CD4-positive, alpha-beta T cell treated with Interleukin-15 for 4 hours (primary cell): ENCODE data around the gene CHMP4A.
"Not testable (repeated sequence)": the region's sequence is repeated elsewhere in the genome, so short reads cannot be mapped to it uniquely, and the experiment has no call there.

Experiments
- DNase-seq: peaks from one replicate; pipeline ENCODE4 v3.0.0-alpha.2; 2020; ENCODE audit warnings: low spot score

The CHMP4A gene

GRCh38 chr14:24224618-24225071 is 11.4 kb upstream of the CHMP4A start:
- DNase-seq = no peak

GRCh38 chr14:24222987-24223386 is 9.7 kb upstream of the CHMP4A start:
- not testable (repeated sequence) for DNase-seq

DNA sequence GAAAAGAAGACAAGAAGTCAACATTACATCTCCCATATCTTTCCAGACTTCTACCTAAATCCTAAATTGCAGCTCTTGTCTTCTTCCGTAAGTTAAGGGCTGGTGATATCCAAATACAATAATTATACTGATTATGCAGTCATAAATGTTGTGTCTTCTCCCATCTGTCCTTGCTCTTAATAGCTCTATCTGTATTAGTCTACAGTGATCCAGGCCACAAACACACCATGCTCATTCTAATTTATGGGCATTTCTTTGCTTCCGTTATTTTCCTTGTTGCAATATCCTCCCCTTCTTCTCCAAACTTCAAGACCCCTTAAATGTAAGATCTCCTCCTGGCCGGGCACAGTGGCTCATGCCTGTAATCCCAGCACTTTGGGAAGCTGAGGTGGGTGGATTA is 6.2 kb upstream of the CHMP4A start:
- no peak for DNase-seq

GRCh38 chr14:24219080-24219479 is 5.8 kb upstream of the CHMP4A start:
- no peak for DNase-seq

DNA sequence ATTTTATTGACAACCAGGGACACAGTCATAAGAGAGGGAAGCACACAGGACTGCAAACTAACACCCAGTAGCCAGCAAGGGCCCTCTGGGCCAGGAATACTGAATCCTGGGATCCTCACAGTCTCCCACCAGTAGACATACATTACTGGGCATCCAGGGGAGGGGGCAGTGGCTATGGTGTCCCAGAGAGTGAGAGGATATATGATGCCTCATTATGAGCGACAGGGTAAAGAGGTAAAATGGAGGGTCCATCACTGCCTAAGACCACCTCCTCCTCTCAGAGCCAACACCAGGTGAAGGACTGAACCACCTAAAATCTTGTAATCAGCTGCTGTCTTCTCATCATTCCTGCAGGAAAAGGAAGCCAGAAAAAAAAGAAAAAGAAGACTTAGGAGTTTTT is 3.6 kb upstream of the CHMP4A start:
- DNase-seq = not testable (repeated sequence)

DNA sequence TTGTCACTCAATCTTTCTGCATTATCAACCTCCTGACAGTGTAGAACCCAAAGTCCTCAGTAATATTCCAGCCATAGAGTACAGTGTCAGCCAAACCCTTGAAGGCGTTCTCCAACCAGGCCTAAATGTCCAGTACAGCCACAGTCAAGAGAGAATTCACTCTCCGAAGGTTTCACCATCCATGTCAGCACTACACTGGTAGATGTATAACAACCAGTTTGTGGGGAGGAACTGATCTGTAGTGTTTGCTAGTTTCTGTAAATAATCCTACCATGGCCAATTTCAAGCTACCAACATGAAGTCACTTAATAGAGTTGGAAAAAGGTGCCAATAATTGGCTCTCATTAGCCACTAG is 3.0 kb upstream of the CHMP4A start:
- no peak for DNase-seq

GRCh38 chr14:24215495-24216344 is 2.4 kb upstream of the CHMP4A start, which contains the start of gene MDP1:
Gene MDP1 (minus strand): TSS chr14:24216066. CDS start chr14:24215955, 111 bp downstream.
- peak; percentile 90 for DNase-seq

DNA sequence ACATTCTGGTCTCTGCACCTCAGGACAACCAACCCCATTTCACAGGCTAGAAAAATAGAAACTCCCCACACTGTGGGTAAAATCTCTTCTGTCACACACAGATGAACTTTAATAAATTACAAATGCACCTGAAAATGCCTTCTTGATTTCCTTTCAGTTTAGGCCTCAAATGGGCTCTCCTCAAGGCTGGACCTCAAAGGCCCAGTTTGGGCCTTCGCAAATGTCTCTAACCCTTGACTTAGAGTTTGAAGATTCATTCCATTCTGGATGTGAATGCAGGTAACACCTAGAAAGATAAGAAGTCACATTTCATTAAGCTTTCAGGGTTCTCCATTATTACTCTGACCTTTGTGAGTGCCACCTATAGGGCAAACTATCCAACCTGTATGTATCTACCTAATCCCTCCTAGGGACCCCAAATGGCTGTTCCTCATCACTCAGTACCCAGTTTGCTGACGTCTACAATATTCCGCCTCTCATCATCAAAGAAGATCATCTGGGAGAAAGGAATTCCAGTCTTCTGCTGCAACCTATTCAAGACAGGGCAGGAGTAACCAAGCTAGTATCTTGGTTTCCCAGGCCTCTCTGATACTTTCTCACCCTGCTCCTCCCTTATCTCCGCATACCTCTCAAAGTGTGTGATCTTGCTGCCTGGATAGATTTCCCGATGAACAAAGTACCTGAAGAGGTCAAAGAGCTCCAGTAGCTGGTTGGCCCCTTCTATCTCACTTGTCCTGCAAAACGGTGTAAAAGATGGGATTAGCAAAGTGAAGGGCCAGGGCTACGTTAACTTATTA is 776 bp upstream of the CHMP4A start:
- no peak for DNase-seq

DNA sequence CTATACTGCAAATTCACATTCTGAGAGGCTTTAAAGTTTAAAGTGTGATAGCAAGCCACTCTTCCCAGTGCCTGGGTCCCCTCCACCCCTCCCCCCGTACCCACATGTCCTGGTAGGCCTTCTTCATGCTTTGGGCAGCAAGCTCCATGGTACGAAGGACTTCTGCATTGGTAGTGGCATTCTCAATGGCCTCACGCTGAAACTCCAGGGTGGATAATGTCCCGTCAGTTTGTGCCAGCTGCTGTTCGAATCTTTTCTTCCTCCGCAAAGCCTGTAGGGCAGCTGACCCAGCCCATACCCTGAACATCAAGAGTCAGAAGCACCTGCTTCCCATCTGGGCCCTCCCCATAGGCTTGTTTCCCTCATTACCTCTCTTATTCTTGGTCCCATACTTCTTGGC is 2.0 kb downstream of the CHMP4A start:
- no peak for DNase-seq

GRCh38 chr14:24207625-24208024 is 5.7 kb downstream of the CHMP4A start:
- no peak for DNase-seq

- DNase-seq = no peak
Measured at GRCh38 chr14:24207104-24207551, 6.2 kb downstream of the CHMP4A start.

GRCh38 chr14:24206260-24207103 is 6.8 kb downstream of the CHMP4A start:
- no peak for DNase-seq

- DNase-seq = no peak
Measured at GRCh38 chr14:24204163-24205146, 8.8 kb downstream of the CHMP4A start.

DNA sequence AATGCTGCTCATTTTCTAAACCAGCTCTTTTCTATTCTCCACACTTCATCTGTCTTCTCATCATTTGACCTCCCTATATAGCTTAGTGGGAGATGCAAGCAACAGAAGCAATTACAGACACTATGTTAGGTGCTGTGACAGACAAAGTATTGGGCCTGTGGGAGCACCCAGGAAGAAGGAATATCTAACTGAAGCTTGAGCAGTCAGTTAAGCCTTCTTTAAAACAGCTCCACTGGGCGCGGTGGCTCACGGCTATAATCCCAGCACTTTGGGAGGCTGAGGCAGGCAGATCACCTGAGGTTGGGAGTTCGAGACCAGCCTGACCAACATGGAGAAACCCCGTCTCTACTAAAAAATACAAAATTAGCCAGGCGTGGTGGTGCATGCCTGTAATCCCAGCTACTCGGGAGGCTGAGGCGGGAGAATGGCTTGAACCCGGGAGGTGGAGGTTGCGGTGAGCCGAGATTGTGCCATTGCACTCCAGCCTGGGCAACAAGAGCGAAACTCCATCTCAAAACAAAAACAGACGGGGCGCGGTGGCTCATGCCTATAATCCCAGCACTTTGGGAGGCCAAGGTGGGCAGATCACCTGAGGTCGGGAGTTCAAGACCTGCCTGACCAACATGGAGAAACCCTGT is 9.9 kb downstream of the CHMP4A start:
- DNase-seq = not testable (repeated sequence)

DNA sequence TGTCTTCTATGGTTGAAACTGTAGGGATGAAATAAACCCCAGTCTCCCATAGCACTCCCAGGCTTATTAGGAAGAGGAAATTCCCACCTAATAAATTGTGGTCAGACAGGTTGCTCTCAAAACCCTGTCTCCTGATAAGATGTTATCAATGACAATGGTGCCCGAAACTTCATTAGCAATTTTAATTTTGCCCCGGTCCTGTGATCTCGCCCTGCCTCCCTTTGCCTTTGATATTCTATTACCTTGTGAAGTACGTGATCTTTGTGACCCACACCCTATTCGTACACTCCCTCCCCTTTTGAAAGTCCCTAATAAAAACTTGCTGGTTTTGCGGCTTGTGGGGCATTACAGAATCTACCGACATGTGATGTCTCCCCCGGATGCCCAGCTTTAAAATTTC is 10.8 kb downstream of the CHMP4A start:
- not testable (repeated sequence) for DNase-seq

GRCh38 chr14:24198814-24199524 is 14.3 kb downstream of the CHMP4A start:
- no peak for DNase-seq

- DNase-seq = no peak
Measured at GRCh38 chr14:24197056-24197450, 16.2 kb downstream of the CHMP4A start.

DNA sequence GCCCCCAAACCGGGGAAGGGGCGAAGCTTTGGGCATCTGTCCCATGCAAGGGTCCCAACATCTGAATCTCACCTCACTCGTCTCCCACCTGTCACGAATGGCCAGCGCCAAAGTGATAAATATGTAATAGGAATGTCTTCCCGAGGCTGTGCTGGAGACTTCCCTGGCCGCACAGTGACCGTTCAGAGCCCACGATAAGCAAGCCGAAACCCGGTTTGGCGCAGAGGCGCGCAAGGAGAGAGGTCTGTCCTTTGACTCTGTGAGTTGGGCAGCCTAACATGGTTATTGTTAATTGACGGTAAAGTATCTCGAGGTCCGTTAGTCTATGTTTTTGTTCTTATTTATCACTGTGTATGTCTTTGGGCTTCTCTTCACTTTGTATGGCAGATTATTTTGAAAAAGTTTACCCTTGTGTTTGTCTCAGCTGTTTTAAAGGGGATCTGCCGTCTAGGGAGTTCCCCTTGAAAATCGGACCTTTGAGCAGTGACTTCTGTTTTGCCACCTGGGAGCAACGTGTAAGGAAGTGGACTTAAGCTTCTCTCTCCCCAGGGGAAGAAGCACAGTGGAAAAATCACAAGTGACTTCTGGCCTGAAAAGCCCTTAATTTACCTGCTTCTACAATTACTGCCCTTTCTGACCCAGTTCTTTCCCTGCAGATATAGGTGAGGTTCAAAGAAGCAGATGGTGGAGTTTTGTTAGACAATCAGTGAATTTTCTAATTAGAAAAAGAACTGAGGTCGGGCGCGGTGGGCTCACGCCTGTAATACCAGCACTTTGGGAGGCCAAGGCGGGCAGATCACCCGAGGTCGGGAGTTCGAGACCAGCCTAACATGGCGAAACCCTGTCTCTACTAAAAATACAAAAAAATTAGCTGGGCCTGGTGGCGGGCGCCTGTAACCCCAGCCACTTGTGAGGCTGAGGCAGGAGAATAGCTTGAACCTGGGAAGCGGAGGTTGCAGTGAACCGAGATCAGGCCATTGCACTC is 16.9 kb downstream of the CHMP4A start:
- DNase-seq = no peak
